ENCODE results near the gene LEMD1.

LEMD1 gene

GRCh38 chr1:205373022-205373797 lies 48.6 kb downstream of the LEMD1 start:
- Histone ChIP-seq H3K4me2 (ENCODE audit: low read depth, low read length, poor library complexity, severe bottlenecking) (no peak overlapping the region), H3K9ac (ENCODE audit: low read length) (no peak overlapping the region), H3K27me3 (ENCODE audit: low read length) (no peaks in the 10 kb centered on the region), H2AFZ (ENCODE audit: low read depth, low read length, severe bottlenecking) (no peak overlapping the region), H3K27ac (ENCODE audit: low read depth, low read length) (no peak overlapping the region), H3K9me2 (replicated peaks; ENCODE audit: insufficient read depth, low read length) (no peaks in the 10 kb centered on the region), H3K9me3 (ENCODE audit: insufficient read depth, low read length) (no peaks in the 10 kb centered on the region), H3K4me3 (ENCODE audit: insufficient read depth, low read length, poor library complexity, severe bottlenecking) (no peak overlapping the region), H3K36me3 (ENCODE audit: low read length) (no peaks in the 10 kb centered on the region), H3K79me2 (ENCODE audit: insufficient read depth, low read length) (no peaks in the 10 kb centered on the region), H3F3A (ENCODE audit: insufficient read depth) (no peaks in the 10 kb centered on the region), H4K20me1 (ENCODE audit: low read depth, low read length) (no peaks in the 10 kb centered on the region)
- TF ChIP-seq EZH2phosphoT487 (conservative IDR thresholded peaks at IDR 0.05; ENCODE audit: low read length) (no peak), CTCF (IDR thresholded peaks at IDR 0.05; ENCODE audit: insufficient read depth, low read length, poor library complexity, severe bottlenecking) (no peak)

GRCh38 chr1:205371871-205372660 lies 49.8 kb downstream of the LEMD1 start:
- Histone ChIP-seq H3K36me3 (ENCODE audit: low read length) (no peaks in the 10 kb centered on the region), H4K20me1 (ENCODE audit: low read depth, low read length) (no peaks in the 10 kb centered on the region), H3K27me3 (ENCODE audit: low read length) (no peaks in the 10 kb centered on the region), H2AFZ (ENCODE audit: low read depth, low read length, severe bottlenecking) (no peak overlapping the region), H3K9ac (ENCODE audit: low read length) (no peak overlapping the region), H3F3A (ENCODE audit: insufficient read depth) (no peaks in the 10 kb centered on the region), H3K4me2 (ENCODE audit: low read depth, low read length, poor library complexity, severe bottlenecking) (no peak overlapping the region), H3K27ac (ENCODE audit: low read depth, low read length) (no peak overlapping the region), H3K79me2 (ENCODE audit: insufficient read depth, low read length) (no peaks in the 10 kb centered on the region), H3K4me3 (ENCODE audit: insufficient read depth, low read length, poor library complexity, severe bottlenecking) (no peak overlapping the region), H3K9me2 (replicated peaks; ENCODE audit: insufficient read depth, low read length) (no peaks in the 10 kb centered on the region), H3K9me3 (ENCODE audit: insufficient read depth, low read length) (no peaks in the 10 kb centered on the region)
- TF ChIP-seq EZH2phosphoT487 (conservative IDR thresholded peaks at IDR 0.05; ENCODE audit: low read length), result no peak
- no peak for TF ChIP-seq CTCF (IDR thresholded peaks at IDR 0.05; ENCODE audit: insufficient read depth, low read length, poor library complexity, severe bottlenecking)

- H3F3A ChIP-seq (ENCODE audit: insufficient read depth), result no peaks in the 10 kb centered on the region
- H3K27ac ChIP-seq (ENCODE audit: low read depth, low read length), result no peak overlapping the region
- H3K4me3 ChIP-seq (ENCODE audit: insufficient read depth, low read length, poor library complexity, severe bottlenecking), result no peak overlapping the region
- no peak overlapping the region for H2AFZ ChIP-seq (ENCODE audit: low read depth, low read length, severe bottlenecking)
- H3K9ac ChIP-seq (ENCODE audit: low read length), result no peak overlapping the region
- no peaks in the 10 kb centered on the region for H4K20me1 ChIP-seq (ENCODE audit: low read depth, low read length)
- TF ChIP-seq EZH2phosphoT487 (conservative IDR thresholded peaks at IDR 0.05; ENCODE audit: low read length), result no peak
- TF ChIP-seq CTCF (IDR thresholded peaks at IDR 0.05; ENCODE audit: insufficient read depth, low read length, poor library complexity, severe bottlenecking), result no peak
- H3K4me2 ChIP-seq (ENCODE audit: low read depth, low read length, poor library complexity, severe bottlenecking), result no peak overlapping the region
- no peaks in the 10 kb centered on the region for H3K36me3 ChIP-seq (ENCODE audit: low read length)
- no peaks in the 10 kb centered on the region for H3K9me3 ChIP-seq (ENCODE audit: insufficient read depth, low read length)
- H3K79me2 ChIP-seq (ENCODE audit: insufficient read depth, low read length), result no peaks in the 10 kb centered on the region
- no peaks in the 10 kb centered on the region for H3K27me3 ChIP-seq (ENCODE audit: low read length)
- no peaks in the 10 kb centered on the region for H3K9me2 ChIP-seq (replicated peaks; ENCODE audit: insufficient read depth, low read length)
These were observed 51.1 kb downstream of the LEMD1 start for GRCh38 chr1:205370780-205371179.
